Kidney (tissue), 14 donors: ENCODE data around the gene ABRACL. TPM values are rescaled to one million over a fixed set of nuclear protein-coding genes. Genes with fewer than 3 reads are reported as not detected.

Experiments used
- DNase-seq, 5 donors: peaks; one replicate each; pipeline ENCODE4 v3.0.0-alpha.2; 2013 to 2020
- FAIRE-seq: peaks from 2 replicates; lab custom pipeline; 2012; peaks lifted over from hg19 to GRCh38; lab: Jason Lieb, UNC
- H3K27ac ChIP-seq, 2 donors: one replicate each; pipeline ENCODE4 v1.7.0; 2013; ENCODE audit warnings: low read depth in 2 of 2, low read length in 2 of 2, inconsistent platforms in 1 of 2
- H3K27me3 ChIP-seq: one replicate; pipeline ENCODE4 v1.7.1; 2013; ENCODE audit warnings: low read length, inconsistent platforms; ENCODE audit not compliant: control insufficient read depth, insufficient read depth
- H3K36me3 ChIP-seq, 3 donors: one replicate each; pipeline versions ENCODE4 v1.7.0 to v1.7.1; 2013; ENCODE audit warnings: low read length in 3 of 3, control low read depth in 1 of 3, inconsistent platforms in 1 of 3; ENCODE audit not compliant: insufficient read depth in 3 of 3, control insufficient read depth in 2 of 3
- H3K4me1 ChIP-seq, 3 donors: one replicate each; pipeline versions ENCODE4 v1.7.0 to v1.7.1; 2013; ENCODE audit warnings: low read length in 3 of 3, inconsistent platforms in 1 of 3, low read depth in 1 of 3; ENCODE audit not compliant: control insufficient read depth in 2 of 3, insufficient read depth in 2 of 3
- H3K4me3 ChIP-seq, 3 donors: one replicate each; pipeline versions ENCODE4 v1.7.0 to v1.8.1; 2013; ENCODE audit warnings: low read length in 3 of 3, control low read depth in 1 of 3, inconsistent platforms in 1 of 3
- H3K9ac ChIP-seq, 3 donors: one replicate each; pipeline versions ENCODE4 v1.7.0 to v1.7.1; 2013; ENCODE audit warnings: low read length in 3 of 3, control low read depth in 1 of 3, inconsistent platforms in 1 of 3
- H3K9me3 ChIP-seq, 3 donors: one replicate each; pipeline versions ENCODE4 v1.7.0 to v1.7.1; 2013; ENCODE audit warnings: low read length in 3 of 3, control low read depth in 1 of 3, inconsistent platforms in 1 of 3; ENCODE audit not compliant: control insufficient read depth in 2 of 3, insufficient read depth in 1 of 3
- intact Hi-C: fragments of 100-400 bp; cut with DNase I; formaldehyde crosslinking; loops from one replicate; pipeline ENCODE4 v1.11.1; 2022
- polyA plus RNA-seq: library from polyadenylated mRNA; stranded (reverse); fragments of 350-450 nt; fragmentation: Illumina TruSeq; extraction: RNeasy Lipid Tissue Mini Kit (QIAGEN cat#74804); gene quantifications from one replicate; pipeline ENCODE4 v1.2.3, GENCODE V29; 2014; ENCODE audit warnings: low read depth, low replicate concordance; ENCODE audit not compliant: insufficient read depth
- total RNA-seq: library from RNA; stranded (reverse); fragmentation: NEBNext Ultra II Directional; extraction: Animal tissue kit (Norgen Biotek cat#: 25700); gene quantifications from one replicate; pipeline ENCODE4 v1.2.1, GENCODE V29; 2021
- TF ChIP-seq, protein P1 (sequence below): IDR thresholded peaks from 3 replicates; pipeline ENCODE4 v1.5.1; 2012; ENCODE audit warnings: mild to moderate bottlenecking, moderate library complexity, borderline replicate concordance; ENCODE audit not compliant: insufficient read depth; ENCODE audit errors: extremely low read depth
- donor health status: control.
- donor health status: control.
- donor health status: control.
- donor health status: control.
- donor health status: control.
- donor health status: DM: yes; HTN: yes; CAD: no.
- donor health status: Normal renal cell carcinoma (clear cell type).

ABRACL gene
- total and polyA plus RNA-seq, 2 donors from 2014 or later: 24.9 to 51.3 TPM

- no peak overlapping the region for H3K4me3 ChIP-seq
- FAIRE-seq (no peak), DNase-seq (no peak)
- no peaks in the 10 kb centered on the region for H3K36me3 ChIP-seq
- intact Hi-C loops: no loop called here
- H3K4me1 ChIP-seq: no peaks in the 10 kb centered on the region
- H3K27me3 ChIP-seq: no peaks in the 10 kb centered on the region
- no peaks in the 10 kb centered on the region for H3K9me3 ChIP-seq
- no peak overlapping the region for H3K27ac ChIP-seq
- TF ChIP-seq, protein P1, sequence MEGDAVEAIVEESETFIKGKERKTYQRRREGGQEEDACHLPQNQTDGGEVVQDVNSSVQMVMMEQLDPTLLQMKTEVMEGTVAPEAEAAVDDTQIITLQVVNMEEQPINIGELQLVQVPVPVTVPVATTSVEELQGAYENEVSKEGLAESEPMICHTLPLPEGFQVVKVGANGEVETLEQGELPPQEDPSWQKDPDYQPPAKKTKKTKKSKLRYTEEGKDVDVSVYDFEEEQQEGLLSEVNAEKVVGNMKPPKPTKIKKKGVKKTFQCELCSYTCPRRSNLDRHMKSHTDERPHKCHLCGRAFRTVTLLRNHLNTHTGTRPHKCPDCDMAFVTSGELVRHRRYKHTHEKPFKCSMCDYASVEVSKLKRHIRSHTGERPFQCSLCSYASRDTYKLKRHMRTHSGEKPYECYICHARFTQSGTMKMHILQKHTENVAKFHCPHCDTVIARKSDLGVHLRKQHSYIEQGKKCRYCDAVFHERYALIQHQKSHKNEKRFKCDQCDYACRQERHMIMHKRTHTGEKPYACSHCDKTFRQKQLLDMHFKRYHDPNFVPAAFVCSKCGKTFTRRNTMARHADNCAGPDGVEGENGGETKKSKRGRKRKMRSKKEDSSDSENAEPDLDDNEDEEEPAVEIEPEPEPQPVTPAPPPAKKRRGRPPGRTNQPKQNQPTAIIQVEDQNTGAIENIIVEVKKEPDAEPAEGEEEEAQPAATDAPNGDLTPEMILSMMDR: no peak
- no peak overlapping the region for H3K9ac ChIP-seq
Measured at GRCh38 chr6:139062932-139063646, 34.5 kb downstream of the ABRACL start.

GRCh38 chr6:139064981-139065665 lies 36.6 kb downstream of the ABRACL start:
- no peaks in the 10 kb centered on the region for H3K4me1 ChIP-seq
- H3K27me3 ChIP-seq: no peaks in the 10 kb centered on the region
- H3K36me3 ChIP-seq: no peaks in the 10 kb centered on the region
- DNase-seq: peak in 1 of 5 donors; percentile 10
- intact Hi-C loops: no loop called here
- no peak overlapping the region for H3K27ac ChIP-seq
- no peak overlapping the region for H3K9ac ChIP-seq
- no peak for FAIRE-seq
- H3K4me3 ChIP-seq: no peak overlapping the region
- H3K9me3 ChIP-seq: no peaks in the 10 kb centered on the region
- TF ChIP-seq, protein P1: no peak

DNA sequence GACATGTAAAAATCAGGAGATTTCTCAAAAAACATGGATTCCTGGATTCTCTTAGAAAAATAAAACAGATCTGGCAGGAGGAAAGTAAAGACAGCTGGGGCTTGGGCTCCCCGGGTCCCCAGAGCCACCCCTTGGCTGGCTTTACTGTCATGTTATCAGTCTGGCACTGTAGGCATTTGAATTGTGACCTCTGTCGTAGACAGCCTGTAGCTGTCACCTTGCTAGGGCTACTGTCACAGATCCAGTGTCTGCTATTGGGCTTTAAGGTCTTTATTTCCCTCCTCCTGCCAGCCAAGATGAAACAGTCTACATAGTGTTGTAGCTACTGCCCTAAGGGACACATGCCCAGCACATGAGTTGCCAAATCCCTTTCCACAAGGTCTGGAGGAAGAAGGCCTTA lies 37.5 kb downstream of the ABRACL start:
- TF ChIP-seq, protein P1: no peak
- H3K4me1 ChIP-seq: no peaks in the 10 kb centered on the region
- FAIRE-seq (no peak), DNase-seq (no peak)
- no peak overlapping the region for H3K4me3 ChIP-seq
- no peak overlapping the region for H3K27ac ChIP-seq
- no peaks in the 10 kb centered on the region for H3K9me3 ChIP-seq
- H3K36me3 ChIP-seq: no peaks in the 10 kb centered on the region
- H3K27me3 ChIP-seq: no peaks in the 10 kb centered on the region
- intact Hi-C loops: no loop called here
- H3K9ac ChIP-seq: no peak overlapping the region
